GM10847 (cell line): ENCODE measurements around the gene MIER2.

Experiments used
- POLR2A ChIP-seq: IDR thresholded peaks from 2 replicates; pipeline ENCODE4 v1.6.1; 2011; ENCODE audit not compliant: insufficient read length; ENCODE audit errors: extremely low read depth

MIER2 gene

GRCh38 chr19:344625-345319, at the start of gene MIER2:
MIER2 (minus strand) TSS chr19:344796; CDS start chr19:344782, 14 bp downstream.
- TF ChIP-seq POLR2A, result no peak

- TF ChIP-seq POLR2A, result no peak
Observed at GRCh38 chr19:392375-392970, 47.9 kb upstream of the MIER2 start.

- no peak for TF ChIP-seq POLR2A
Observed at GRCh38 chr19:391726-392374, 47.3 kb upstream of the MIER2 start.

GRCh38 chr19:391207-391557, 46.6 kb upstream of the MIER2 start:
- no peak for TF ChIP-seq POLR2A

- no peak for TF ChIP-seq POLR2A
Observed at GRCh38 chr19:390386-391206, 46.0 kb upstream of the MIER2 start.

GRCh38 chr19:389935-390289, 45.3 kb upstream of the MIER2 start:
- TF ChIP-seq POLR2A, result no peak

GRCh38 chr19:389255-389934, 44.8 kb upstream of the MIER2 start:
- TF ChIP-seq POLR2A, result no peak

- no peak for TF ChIP-seq POLR2A
Observed at GRCh38 chr19:388691-389090, 44.1 kb upstream of the MIER2 start.

- TF ChIP-seq POLR2A, result no peak
Observed at GRCh38 chr19:387777-388176, 43.2 kb upstream of the MIER2 start.

GRCh38 chr19:384799-385169, 40.2 kb upstream of the MIER2 start:
- no peak for TF ChIP-seq POLR2A

GRCh38 chr19:383922-384798, 39.6 kb upstream of the MIER2 start:
- TF ChIP-seq POLR2A, result no peak

GRCh38 chr19:383040-383439, 38.4 kb upstream of the MIER2 start:
- no peak for TF ChIP-seq POLR2A

GRCh38 chr19:379796-380195, 35.2 kb upstream of the MIER2 start:
- no peak for TF ChIP-seq POLR2A

GRCh38 chr19:378706-379105, 34.1 kb upstream of the MIER2 start:
- no peak for TF ChIP-seq POLR2A

- TF ChIP-seq POLR2A, result no peak
Observed at GRCh38 chr19:377801-378581, 33.4 kb upstream of the MIER2 start.
